GM21447 (cell line): ENCODE results near the gene IFITM1.
"Not testable (repeated sequence)": the region's sequence is repeated elsewhere in the genome, so short reads cannot be mapped to it uniquely, and the experiment has no call there.

Source experiments
- ATAC-seq: cut with Tn5 transposase; IDR thresholded peaks from one replicate; pipeline ENCODE4 v1.9.1; 2021; ENCODE audit not compliant: unreplicated experiment

Gene IFITM1

DNA sequence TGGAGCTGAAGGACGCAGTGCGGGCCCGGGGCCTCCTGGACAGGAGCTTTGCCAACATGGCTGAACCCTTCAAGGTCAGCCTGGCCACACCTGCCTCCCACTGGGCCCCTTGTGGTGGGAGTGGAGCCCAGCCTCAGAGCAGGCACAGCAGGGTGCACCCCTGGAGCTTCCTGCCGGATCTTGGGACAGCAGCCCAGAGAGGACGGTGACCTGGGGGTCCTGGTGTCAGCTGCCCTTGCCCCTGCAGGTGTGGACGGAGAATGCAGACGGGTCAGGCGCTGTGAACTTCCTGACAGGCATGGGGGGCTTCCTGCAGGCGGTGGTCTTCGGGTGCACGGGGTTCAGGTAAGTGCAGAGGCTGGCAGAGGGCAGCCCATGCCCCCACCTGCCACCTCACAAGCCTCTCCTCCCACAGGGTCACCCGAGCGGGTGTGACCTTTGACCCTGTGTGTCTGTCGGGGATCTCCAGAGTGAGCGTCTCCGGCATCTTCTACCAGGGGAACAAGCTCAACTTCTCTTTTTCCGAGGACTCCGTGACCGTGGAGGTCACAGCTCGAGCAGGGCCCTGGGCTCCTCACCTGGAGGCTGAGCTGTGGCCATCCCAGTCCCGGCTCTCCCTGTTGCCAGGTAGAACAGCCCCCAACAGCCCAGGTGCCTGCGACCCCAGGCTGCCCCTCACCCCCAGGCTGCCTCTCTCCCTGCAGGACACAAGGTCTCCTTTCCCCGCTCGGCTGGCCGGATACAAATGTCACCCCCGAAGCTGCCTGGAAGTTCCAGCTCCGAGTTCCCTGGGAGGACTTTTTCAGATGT is 19.8 kb upstream of the IFITM1 start:
- ATAC-seq = no peak

DNA sequence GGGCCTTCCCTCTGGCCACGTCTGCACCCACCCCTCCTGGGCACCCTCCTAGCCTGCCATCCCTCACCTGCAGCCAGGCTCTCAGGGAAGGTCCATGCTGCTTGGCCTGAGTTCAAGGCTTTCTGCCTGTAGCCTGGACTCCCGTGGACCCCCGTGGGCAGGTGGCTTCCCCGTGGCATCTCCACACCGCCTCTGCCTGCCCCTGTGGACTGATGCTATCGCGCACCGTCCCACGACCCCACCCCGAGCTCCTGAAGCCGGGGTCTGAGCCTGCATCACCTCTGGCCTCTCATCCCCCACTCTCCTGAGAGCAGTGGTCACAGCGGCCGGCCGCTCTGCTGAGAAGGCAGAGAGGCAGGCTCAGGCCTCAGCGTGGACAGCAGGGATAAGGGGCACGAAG is 19.1 kb upstream of the IFITM1 start:
- ATAC-seq = no peak

DNA sequence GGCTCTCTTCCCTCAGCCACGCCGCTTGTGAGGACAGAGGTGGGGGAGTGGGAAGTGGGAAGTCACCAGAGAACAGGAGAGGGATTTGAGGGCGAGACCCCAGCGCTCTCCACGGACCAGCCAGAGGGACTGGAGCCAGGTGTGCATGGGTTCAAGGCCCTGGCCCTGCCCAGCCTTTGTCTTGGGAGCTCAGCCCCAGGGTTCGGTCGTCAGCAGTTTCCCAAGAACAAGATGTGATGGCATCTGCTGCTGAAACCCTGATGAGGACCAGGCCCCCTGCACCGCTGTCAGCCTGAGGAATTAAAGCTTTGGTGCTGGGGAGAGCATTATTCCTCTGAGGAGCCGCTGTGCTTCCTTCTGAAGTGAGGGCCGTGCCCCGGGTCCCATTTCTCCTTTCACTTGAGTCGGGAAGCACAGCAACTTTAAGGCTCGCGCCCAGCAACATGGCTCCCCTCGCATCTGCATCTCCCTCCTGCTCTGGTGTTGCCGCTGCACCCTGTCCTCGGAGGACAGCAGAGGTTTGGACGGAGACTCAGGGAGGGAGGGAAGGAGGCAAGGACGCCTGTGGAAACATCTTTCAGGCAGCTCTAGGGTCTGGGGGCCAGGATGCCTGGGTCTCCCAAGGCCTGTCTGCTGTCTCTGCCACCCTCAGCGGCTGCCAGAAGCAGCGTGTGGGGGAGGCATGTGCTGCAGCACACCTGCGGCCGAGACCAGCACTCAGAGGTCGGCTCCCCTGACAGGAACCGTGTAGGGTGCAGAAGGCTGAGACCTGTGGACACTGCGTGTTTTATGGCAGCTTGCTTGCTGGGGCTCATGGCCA is 18.3 kb upstream of the IFITM1 start:
- ATAC-seq = no peak

DNA sequence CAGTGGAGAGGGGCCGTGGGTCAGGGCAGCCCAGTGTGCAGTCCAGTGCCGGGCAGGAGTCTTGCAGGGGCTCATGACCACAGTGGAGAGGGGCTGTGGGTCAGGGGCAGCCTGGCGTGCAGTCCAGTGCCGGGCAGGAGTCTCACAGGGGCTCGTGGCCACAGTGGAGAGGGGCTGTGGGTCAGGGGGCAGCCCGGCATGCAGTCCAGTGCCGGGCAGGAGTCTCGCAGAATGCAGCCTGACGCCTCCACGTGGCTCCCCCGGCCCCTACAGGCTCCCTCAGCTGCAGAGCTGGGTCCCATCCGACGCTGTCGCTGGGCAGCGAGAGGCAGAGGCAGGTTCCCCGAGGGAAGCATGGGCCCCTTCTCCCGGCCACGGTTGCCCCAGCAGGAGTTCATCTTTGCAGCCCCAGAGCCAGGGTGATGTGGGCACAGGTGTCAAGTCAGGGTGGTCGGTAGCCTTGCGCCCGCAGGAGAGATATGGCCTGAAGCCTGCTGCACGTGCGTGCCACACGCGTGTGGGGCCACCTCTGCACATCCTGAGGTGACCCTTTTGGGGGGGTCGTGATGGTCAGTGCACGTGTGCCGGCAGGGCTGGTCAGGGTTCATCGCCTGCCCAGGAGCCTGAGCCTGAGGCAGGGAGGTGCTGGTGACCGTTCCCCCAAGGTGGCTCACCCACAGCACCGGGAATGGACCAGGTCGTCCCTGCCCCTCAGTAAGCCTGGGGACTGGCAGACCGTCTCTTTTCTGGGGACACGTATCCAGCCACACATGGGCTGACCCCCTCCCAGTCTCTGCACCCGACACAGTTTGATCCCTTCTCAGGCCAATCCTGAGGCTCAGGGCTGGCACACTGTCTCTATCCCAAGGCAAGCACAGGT is 17.4 kb upstream of the IFITM1 start:
- ATAC-seq = no peak

DNA sequence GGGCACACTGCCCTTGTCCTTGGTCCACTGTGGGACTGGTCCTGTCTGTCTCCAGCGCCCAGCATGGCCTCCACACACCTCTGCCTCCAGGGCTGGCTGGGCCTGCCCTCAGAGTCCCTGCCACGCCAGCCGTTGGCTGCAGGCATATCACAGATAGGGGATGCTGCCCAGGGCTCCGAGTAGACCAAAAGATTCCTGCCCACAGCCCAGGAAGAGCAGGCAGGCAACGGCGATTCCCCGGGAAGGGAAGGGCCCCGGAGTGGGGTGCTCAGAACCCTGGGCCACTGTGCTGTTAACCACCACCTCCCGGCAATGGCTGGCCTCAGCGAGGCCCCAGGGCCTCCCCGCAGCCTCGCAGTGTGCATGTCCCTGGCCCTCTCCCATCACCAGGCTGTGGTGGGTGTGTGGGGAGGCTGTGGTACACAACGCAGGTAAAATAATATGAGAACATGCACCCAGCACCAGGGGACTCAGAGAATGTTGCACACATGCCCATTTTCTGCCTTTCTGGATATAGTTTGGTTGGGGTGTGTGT is 16.7 kb upstream of the IFITM1 start:
- ATAC-seq = no peak

DNA sequence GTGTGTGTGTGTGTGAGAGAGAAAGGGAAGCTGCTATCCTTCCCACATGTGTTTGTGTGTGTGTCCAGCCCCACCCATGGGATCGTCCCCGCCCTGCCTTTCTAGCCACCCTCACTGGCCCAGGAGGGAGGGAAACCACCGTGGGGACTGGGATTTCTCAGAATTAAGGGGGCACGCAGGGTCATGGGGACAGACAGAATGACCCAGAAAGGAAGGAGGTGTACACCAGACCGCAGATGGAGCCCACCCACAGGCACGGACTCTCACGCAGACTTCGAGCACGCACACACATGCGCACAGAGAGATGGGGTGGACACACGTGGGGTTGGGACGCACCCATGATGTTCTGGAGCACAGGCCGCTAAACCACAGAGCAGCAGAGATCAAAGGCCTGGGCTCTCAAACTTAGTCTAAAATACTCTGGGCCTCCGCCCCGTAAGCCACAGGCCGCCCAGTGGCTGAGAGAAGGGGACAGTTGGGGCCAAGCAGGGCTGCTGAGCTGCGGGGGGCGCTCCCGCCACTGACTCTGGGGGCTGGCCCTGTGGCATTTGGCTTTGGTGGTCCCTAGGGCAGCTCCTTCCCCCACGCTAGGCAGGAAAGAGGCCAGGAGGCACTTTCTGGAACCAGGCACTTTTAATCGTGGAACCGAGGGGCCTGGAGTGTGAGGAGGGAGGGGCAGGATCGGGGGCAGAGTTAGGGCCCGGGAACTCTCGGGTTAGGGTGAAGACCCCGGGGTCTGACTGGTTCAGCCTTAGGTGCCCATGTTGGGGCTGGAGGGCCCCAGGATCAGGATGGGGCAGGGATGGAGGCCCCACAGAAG is 16.0 kb upstream of the IFITM1 start:
- ATAC-seq = no peak

DNA sequence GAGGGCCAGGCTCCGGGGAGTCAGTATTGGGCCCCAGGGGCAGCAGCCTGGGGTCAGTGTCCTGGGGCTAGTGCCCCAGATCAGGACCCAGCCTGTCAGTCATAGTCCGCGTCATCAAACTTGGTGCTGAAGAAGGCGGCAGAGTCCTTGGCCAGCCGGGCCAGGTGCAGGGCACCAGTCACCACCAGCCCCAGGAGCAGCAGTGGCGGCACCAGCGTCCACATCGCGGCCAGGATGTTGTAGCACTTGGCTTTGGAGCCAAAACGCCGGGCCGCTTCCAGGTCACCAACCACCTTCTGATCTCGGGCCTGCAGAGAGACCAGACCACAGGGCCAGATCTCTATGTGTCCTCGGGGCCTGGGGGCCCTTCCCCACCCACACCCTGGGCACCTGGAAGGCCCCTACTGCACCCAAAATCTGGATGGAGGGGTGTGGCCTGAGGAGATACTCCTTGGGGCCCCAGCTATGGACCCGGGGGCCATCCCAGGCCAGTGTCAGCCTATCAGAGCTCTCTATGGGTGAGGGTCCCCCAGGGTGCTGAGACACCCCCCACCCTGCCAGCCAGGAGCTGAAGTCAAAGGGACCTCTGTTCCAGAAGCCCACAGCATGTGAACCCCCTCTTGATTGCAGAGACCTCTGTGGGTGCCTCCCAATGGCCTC is 15.3 kb upstream of the IFITM1 start:
- no peak for ATAC-seq

DNA sequence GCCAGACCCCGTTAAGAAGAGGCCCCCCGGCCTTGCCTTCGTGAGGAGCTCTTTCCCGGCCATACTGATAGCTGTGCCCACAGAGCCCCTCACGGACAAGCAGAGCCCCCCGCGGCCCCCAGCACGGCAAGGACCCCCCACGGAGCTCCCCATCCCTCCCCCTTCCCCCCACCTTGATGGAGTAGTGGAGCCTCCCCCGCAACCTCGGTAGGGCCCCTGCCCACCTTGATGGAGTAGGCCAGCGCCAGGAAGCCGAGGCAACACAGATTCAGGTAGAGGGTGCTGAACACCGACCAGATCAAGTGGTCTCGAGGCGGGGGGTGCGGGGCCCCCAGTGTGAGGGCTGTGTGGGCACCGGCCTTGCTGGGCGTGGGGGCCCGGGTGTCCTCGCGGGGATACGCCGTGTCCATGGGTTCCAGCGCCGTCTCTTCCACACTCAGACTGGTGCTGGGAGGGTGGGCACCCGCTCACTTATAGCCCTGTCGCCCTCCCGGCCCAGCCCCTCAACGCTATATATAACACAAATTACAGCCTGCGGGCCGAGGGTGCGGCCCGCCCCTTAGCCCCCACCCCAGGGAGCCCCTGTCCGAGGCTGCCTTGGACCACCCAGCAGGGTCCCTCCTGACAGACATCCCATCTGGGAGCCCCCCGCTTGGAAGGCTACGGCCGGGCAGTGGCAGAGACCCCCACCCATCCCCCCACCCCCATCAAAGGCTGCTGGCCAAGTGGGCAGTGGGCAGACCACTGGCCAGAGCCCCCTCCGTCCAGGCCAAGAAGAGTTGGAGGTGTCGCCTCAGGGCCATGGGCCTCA is 14.6 kb upstream of the IFITM1 start, which contains the start of gene IFITM5:
Gene IFITM5 (minus strand): TSS at position 446 of the 811 bp plus-strand sequence. CDS start 36 bp downstream, at position 410.
- ATAC-seq = no peak

DNA sequence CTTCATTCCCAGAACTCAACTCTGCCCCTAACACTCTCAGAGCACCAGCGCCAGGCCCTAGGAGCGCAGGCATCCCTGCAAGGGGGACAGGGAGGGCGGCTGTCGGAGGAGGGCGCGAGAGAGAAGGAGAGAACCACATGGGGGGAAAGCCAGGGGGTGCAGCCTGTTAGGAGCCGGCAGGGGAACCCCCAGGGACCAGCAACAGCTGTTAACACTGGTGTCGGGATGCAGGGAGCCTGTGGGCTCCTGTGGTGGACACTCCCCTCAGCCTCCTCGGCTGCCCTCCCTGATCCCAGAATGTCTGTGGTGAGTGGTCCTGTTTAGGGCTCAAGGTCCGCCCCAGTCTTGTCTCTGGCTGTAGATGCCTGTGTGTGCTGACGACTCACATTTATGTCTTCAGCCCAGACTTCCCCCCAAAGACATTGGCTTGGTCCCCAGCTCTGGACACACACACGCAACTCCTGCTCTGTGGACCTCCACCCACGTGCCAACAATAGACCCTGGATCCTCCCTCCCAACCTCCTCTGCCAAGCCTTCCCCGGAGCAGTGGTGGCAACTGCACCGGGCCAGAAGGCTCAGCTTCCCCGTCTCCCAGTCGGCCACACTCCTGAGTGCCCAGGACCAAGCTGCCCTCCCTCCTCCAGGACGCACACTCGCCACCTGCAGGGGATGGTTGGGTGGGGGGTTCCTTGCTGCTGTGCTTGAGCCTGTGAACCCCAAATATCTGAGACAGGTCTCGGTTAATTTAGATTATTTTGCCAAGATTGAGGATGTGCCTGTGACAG is 13.7 kb upstream of the IFITM1 start:
- no peak for ATAC-seq

DNA sequence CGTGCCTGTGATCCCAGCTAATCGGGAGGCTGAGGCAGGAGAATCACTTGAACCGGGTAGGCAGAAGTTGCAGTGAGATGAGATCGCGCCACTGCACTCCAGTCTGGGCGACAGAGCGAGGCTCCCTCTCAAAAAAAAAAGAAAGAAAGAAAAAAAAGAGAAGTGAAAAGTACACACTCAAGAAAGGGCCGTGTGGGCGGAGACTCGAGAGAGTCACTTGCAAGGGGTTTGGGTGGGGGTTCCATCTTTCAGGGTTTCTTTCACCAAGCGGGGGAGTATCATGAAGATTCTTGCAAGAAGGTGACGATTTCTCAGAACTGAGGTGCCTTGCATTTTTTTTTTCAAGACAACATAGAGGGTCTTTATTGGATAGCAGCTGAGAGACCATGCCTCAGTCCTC is 10.5 kb upstream of the IFITM1 start:
- no peak for ATAC-seq

DNA sequence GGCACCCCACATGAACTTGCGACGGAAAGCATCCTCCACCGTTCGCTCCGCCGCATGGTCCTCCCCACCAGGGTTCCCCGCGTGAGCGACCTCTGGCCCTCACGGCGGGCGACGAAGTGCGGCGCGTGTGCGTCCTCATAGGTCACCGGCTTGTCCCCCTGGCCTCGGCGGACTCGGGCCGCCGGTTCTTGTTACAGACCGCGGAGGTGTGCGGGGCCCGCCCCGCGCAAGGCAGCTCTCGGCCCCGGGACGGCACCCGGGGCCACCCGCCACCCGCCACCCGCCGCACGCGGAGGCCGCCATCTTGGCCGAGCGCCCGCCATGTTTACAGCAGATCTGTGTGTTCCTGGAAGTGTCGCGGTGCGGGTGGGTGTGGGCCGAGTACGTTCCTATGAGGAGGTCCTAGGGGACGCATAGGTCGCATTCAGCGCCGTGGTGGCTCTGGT is 9.8 kb upstream of the IFITM1 start:
- no peak for ATAC-seq

DNA sequence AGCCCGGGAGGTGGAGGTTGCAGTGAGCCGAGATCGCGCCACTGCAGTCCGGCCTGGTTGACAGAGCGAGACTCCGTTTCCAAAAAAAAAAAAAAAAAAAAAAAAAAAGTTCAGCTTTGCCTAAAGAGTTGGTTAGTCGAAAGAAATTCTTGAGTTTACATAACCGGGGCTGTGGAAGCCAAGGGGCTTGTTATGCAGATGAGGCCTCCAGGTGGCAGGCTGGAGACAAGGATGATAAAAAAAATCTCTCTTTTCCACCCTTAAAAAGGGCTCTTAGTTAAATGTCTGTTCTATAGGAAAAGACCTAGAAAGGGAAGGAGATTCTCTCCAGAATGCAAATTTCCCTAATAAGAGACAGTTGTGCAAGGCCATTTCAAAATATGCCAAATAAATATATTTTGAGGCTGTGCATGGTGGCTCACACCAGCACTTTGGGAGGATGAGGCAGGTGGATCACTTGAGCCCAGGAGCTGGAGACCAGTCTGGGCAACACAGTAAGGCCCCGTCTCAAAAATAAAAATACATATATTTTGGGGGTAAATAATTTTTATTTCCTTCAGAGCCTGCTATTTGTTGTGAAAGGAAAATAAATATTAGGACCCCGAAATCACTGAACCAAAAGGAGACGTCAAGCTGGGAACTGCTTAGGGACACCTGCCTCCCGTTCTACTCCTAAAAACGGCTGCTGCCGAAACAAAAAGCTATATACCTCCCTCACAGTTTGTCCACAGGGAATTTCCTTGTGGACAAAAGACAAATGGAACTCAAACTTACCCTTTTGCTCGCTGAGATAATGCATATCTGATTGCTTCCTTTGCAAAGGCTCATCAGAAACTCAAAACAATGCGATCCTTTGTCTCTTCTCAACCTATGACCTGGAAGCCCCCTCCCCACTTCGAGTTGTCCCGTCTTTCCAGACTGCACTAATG is 8.7 kb upstream of the IFITM1 start:
- no peak for ATAC-seq

DNA sequence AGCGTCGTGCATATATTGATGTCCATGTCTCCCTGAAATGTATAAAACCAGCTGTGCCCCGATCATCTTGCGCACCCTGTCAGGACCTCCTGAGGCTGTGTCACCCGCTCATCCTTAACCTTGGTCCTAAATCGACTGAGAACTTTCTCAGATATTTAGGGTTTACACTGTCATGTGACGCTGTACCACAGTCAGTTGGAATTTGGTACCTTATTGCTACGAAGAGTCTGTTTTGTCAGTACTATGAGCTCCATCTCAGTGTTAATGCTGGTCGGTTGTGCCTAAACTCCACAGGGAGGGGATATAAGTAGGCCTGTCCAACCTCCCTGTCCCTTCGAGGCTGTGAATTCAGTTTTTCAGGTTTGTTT is 8.0 kb upstream of the IFITM1 start:
- no peak for ATAC-seq

DNA sequence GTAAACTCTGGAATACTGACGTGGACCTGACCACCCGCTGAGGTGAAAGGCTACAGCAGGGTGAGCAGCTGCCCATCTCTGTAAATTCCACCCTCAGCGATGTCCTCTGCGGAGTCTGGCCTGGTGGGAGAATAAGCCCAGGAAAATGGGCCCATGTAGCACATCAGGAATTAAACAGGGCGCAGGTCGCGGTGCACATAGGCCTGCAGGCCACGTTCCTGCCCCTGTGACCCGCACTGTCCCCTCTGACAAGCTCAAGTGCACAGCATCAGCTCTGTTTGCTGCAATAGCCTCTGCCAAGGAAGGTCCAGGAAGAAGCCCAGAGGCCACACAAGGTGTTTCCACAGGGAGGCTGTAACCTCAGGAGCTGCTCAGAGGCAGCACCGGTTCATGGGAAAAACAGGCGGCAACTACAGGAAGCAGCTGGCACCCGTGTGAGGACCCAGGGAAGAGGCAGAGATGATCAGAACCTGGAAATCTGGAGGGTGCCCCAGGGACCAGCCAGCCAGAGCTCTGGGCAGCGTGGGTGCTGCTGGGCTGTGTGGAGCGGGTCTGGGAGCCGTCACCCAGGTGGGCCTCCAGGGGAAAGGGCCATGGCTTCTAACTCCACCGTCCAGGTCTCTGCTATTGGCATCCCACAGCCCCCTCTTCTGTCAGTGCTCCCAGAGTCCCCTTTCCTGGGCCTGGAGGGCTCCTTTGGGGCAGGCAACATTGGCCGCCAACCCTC is 7.0 kb upstream of the IFITM1 start:
- ATAC-seq = no peak

DNA sequence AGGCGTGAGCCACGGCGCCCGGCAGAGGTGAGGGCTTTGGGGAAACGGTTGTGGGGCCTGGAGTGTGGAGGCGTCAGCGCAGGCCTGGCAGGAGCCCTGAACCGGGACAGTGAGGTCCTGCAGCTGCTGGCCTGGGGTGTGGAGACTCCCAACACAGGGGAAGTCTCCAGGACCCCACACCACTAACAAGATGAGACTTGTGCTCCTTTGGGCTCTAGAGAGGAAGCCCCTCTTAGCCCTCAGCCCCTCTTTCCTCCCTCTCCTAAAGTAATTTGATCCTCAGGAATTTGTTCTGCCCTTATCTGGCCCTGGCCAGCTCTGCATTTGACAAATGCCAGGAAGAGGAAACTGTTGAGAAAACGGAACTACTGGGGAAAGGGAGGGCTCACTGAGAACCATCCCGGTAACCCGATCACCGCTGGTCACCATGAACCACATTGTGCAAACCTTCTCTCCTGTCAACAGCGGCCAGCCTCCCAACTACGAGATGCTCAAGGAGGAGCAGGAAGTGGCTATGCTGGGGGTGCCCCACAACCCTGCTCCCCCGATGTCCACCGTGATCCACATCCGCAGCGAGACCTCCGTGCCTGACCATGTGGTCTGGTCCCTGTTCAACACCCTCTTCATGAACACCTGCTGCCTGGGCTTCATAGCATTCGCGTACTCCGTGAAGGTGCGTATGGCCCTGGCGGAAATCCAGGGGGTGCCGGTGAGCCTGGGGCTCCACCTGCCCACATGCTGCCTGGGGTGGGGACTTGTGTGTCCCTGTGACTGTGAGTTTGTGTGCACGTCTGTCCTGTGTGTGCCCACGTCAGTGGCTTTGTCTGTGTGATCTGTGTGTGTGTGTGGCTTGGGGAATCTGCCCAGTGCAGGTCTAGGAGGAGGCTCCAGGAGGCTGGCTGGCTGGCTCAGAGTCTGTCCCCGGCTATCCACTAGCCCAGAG is 5.8 kb upstream of the IFITM1 start, which contains the start of gene IFITM2:
Gene IFITM2 (plus strand): TSS at position 51 of the 943 bp plus-strand sequence. CDS start 377 bp downstream, at position 428.
- not testable (repeated sequence) for ATAC-seq
